Measurements from ENCODE around the gene IRAK2.

- TF ChIP-seq ZNF565 (CRISPR knock-in tag; conservative IDR thresholded peaks at IDR 0.05; ENCODE audit: low read depth) (no peak), PATZ1 (CRISPR knock-in tag; IDR thresholded peaks at IDR 0.05; ENCODE audit: borderline replicate concordance) (no peak), ISL1 (CRISPR knock-in tag; IDR thresholded peaks at IDR 0.05) (no peak), ZC3H10 (CRISPR knock-in tag; IDR thresholded peaks at IDR 0.05) (no peak), GLIS3 (CRISPR knock-in tag; IDR thresholded peaks at IDR 0.05) (no peak), SNAI2 (CRISPR knock-in tag; IDR thresholded peaks at IDR 0.05) (no peak), ZFP3 (CRISPR knock-in tag; IDR thresholded peaks at IDR 0.05) (no peak), ZNF70 (CRISPR knock-in tag; IDR thresholded peaks at IDR 0.05) (no peak), ZNF8 (CRISPR knock-in tag; IDR thresholded peaks at IDR 0.05) (no peak), POU6F1 (CRISPR knock-in tag; IDR thresholded peaks at IDR 0.05; ENCODE audit: borderline replicate concordance, low read depth) (no peak), PPARA (CRISPR knock-in tag; IDR thresholded peaks at IDR 0.05; ENCODE audit: borderline replicate concordance) (no peak)
- TF ChIP-seq, protein P1, sequence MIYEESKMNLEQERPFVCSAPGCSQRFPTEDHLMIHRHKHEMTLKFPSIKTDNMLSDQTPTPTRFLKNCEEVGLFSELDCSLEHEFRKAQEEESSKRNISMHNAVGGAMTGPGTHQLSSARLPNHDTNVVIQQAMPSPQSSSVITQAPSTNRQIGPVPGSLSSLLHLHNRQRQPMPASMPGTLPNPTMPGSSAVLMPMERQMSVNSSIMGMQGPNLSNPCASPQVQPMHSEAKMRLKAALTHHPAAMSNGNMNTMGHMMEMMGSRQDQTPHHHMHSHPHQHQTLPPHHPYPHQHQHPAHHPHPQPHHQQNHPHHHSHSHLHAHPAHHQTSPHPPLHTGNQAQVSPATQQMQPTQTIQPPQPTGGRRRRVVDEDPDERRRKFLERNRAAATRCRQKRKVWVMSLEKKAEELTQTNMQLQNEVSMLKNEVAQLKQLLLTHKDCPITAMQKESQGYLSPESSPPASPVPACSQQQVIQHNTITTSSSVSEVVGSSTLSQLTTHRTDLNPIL (CRISPR knock-in tag; IDR thresholded peaks at IDR 0.05; ENCODE audit: low read depth) = no peak
- TF ChIP-seq, protein P2, sequence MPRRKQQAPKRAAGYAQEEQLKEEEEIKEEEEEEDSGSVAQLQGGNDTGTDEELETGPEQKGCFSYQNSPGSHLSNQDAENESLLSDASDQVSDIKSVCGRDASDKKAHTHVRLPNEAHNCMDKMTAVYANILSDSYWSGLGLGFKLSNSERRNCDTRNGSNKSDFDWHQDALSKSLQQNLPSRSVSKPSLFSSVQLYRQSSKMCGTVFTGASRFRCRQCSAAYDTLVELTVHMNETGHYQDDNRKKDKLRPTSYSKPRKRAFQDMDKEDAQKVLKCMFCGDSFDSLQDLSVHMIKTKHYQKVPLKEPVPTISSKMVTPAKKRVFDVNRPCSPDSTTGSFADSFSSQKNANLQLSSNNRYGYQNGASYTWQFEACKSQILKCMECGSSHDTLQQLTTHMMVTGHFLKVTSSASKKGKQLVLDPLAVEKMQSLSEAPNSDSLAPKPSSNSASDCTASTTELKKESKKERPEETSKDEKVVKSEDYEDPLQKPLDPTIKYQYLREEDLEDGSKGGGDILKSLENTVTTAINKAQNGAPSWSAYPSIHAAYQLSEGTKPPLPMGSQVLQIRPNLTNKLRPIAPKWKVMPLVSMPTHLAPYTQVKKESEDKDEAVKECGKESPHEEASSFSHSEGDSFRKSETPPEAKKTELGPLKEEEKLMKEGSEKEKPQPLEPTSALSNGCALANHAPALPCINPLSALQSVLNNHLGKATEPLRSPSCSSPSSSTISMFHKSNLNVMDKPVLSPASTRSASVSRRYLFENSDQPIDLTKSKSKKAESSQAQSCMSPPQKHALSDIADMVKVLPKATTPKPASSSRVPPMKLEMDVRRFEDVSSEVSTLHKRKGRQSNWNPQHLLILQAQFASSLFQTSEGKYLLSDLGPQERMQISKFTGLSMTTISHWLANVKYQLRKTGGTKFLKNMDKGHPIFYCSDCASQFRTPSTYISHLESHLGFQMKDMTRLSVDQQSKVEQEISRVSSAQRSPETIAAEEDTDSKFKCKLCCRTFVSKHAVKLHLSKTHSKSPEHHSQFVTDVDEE (CRISPR knock-in tag; IDR thresholded peaks at IDR 0.05) = no peak
Observed at GRCh38 chr3:10280571-10280970, 115.9 kb downstream of the IRAK2 start.

Measured in SK-N-SH treated with all-trans-retinoic acid at 6 μM for 48 hours (cell line).